ENCODE results near the gene GPR153.

The GPR153 gene

DNA sequence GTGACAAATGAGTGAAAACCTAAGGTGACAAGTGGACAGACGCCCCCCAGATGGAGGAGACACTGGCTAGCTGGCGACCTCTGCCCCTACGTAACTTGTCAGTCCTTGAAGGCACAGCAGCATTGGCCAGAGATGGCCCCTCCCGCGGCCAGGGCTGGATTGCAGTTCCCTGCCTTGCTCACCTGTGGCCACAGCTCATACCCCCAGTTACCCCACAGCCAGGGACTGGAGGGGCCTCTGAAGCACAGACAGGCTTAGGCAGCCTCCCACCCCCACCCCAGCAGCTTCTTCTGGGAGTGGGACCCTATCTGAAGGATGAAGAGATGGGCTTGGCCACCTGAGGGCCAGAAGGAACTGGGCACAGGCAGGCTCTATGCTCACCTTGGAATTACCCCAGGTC, 13.2 kb downstream of the GPR153 start:
- DNase-seq = no peak

GRCh38 chr1:6246497-6247467, 14.1 kb downstream of the GPR153 start:
- peak; percentile 85 for DNase-seq

DNA sequence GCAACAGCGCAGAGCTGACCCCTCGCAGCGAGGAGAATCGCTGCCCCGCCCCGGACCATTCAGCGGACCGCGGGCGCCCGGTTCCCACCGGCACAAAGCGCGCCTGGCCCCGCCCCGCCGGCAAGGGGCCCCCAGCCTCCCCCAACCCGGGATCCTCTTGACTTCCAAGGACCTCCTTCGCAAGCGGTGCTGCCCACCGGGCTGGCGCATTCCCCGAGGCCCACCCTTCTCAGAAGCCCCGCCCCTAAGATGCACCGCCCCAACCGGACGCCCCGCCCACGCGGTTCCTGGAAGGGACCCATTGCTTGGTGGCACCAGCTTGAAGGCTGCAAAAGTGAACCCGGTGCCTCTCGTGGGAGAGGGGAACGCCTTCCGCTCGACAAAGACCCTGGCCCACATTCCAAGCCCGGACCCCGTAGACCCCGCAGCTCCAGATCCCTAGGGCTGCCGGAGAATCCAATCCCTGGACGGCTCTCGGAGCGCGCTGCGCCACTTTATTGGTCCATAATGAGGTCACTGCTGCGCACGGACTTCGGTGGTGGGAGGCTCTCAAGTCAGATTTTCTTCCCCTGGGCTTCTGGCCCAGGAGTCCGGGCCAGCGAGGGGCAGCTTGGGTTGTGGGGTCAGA, 14.9 kb downstream of the GPR153 start:
- peak; percentile 37 for DNase-seq

GRCh38 chr1:6245086-6245868, 15.6 kb downstream of the GPR153 start:
- DNase-seq = peak; percentile 83

- no peak for DNase-seq
These were observed 16.4 kb downstream of the GPR153 start for GRCh38 chr1:6244401-6245049.

GRCh38 chr1:6243993-6244392, 16.9 kb downstream of the GPR153 start, which contains the start of gene HES3:
TSS of gene HES3 (plus strand) at chr1:6244179. CDS start at chr1:6244366, 187 bp downstream.
- no peak for DNase-seq

DNA sequence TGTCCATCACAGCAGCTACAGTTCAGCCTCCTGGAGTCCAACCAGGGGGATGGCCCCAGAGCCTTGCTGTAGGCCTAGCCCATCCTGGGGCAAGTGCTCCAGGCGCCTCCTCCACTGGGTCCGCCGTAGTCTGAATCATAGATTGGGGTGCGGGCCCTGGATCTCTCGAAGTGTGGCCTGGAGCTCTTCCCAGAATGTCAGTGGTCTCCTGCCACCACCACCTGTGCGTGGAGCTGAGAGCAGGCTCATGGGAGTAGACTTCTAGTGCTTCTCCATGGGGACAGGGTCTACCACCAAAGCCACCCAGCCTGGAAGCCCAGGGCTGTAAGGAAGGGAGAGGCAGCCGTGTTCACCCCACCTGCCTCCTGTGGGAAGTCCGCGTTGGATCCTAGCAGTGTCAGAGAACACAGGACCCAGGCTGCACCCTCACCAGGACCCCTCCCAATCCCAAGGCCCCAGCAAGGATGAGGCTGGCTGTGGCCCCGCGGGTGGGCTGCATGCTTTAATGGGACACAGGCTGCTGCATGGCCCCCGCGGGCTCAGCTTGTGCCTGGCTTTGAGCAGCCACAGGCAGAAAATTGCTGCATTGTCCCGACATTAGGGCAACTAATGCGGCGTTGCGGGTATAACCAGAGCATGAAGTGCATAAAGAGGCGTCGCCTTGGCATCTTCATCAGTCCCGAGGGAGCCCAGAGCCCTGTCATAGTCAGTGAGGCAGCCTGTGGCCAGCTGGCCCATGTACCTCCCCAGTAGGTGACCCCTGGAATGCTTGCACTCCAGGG, 17.7 kb downstream of the GPR153 start:
- no peak for DNase-seq

DNA sequence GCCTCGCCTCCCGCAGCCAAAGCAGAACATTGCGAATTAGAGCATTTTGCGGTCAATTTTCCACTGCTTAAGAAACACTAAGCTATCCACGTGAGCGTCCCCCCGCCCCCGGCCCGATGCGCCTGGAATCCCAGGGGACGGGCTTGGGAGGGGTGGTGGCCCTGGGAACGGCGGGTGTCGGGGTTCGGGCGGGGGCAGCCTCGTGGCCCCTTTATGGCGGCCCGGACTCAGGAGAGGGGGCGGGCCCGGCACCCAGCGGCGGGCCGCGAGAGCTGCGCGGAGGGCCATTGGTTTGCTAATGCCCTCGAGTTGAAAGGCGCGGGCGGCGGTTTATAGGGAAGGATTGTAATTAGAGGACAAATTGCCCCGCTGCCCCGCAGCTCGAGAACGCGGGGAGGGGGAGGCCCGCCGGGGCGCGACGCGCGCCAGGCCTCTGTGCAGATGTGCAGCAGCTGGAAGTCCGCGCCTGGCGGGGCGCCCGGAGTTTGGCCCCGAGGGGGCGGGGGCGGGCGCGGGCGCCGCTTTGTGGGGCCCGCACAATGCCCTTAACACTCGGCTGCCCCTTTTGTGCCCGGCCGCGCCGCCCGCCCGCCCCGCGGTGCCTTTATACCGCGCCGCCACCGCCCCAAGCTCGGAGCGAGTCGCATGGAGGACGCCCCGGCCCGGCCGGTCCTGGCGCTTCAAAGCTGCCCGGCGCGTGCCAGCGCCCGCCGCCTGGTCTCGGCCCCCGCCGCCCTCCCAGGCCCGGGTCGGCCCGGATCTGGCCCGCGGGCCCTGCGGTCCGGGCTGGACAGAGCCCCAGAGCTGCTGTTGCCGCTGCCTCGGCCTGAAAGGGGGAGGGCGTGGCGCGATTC, 18.8 kb downstream of the GPR153 start:
- DNase-seq = no peak

- no peak for DNase-seq
These were observed 19.6 kb downstream of the GPR153 start for GRCh38 chr1:6241107-6241886.

- no peak for DNase-seq
These were observed 20.7 kb downstream of the GPR153 start for GRCh38 chr1:6239950-6240768.

- DNase-seq = no peak
These were observed 21.6 kb downstream of the GPR153 start for GRCh38 chr1:6239213-6239752.

DNA sequence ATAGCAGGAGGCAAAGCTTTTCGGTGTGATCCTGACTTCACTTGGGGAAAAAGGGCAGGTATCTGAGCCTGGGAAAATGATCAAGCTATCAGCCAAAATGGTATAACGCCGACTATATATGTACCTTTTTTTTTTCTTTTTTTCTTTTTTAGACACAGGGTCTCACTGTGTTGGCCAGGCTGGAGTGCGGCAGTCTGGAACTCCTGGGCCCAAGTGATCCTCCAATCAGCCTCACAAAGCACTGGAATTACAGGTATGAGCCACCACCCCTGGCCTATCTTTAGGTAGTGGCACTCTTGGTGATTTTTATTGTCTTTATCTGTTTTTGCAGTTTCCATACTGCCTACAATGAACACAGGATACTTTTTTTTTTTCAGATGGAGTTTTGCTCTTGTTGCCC, 23.8 kb downstream of the GPR153 start:
- DNase-seq = no peak

GRCh38 chr1:6235296-6235677, 25.6 kb downstream of the GPR153 start:
- DNase-seq = peak; percentile 37

DNA sequence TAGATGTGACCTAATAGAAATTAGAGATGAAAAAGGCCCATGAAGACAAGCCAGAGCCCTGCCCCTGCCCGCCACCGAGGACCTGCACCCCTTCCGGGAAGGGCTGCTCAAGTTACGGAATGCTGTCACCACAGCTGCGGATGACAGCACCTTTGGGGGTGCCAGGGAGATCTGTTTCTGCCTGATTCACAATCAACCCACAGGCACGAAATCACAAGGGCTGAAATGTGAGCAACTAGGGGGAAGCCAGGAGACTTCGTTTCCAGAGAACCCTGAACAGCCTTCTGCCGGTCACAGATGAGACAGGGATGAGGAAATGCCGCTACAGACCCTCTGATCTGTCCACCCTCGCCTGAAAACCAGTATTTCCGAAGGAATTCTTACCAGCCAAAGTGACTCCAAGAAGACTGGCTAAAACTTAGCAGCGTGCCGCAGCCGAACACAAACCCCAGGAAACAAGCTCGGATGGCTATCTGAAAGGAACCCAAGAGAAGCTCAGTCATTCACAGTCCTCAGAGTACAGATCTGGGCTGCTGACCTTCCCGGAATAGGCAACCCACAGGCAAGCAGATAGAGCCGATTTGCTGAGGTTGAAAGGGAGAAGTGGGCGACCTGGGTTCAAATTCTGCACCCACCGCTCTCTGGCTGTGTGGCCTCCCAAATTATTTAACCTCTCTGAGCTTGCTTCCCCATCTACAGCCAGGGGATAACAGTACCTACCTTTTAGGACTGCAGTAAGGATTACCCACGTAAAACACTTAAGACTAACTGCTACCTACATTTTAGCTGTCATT, 26.2 kb downstream of the GPR153 start:
- DNase-seq = no peak

GRCh38 chr1:6233376-6233775, 27.5 kb downstream of the GPR153 start:
- DNase-seq = no peak

DNA sequence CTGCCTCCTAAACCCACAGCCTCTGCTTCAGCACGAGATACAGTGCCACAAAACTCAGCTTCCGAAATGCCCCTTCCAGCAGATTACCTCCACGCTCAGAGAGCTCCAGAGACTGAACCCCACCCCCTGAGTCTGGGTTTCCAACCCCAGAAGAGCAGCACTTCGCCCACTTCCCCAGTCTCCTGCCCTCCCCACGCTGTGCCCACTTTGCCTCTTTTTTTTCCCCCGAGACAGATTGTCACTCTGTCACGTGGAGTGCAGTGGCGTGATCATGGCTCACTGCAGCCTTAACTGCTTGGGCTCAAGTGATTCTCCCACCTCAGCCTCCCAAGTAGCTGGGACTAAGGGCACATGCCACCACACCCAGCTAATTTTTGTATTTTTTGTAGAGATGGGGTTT, 35.2 kb downstream of the GPR153 start:
- no peak for DNase-seq

GRCh38 chr1:6224718-6225117, 36.2 kb downstream of the GPR153 start:
- DNase-seq = no peak

- no peak for DNase-seq
These were observed 37.3 kb downstream of the GPR153 start for GRCh38 chr1:6223617-6224016.

All from CD4-positive, alpha-beta T cell treated with Interleukin-6 for 4 hours (primary cell).